Measurements from ENCODE around the gene PLCL1.

The PLCL1 gene

GRCh38 chr2:197964720-197965119 lies 160.3 kb downstream of the PLCL1 start:
- no peak for DNase-seq

- DNase-seq = no peak
Measured at GRCh38 chr2:197965756-197966155, 161.4 kb downstream of the PLCL1 start.

- DNase-seq = no peak
Measured at GRCh38 chr2:197969391-197969893, 165.0 kb downstream of the PLCL1 start.

- DNase-seq = no peak
Measured at GRCh38 chr2:197972061-197972460, 167.7 kb downstream of the PLCL1 start.

GRCh38 chr2:197972587-197972986 lies 168.2 kb downstream of the PLCL1 start:
- DNase-seq = no peak

- no peak for DNase-seq
Measured at GRCh38 chr2:197973772-197974171, 169.4 kb downstream of the PLCL1 start.

- no peak for DNase-seq
Measured at GRCh38 chr2:197975931-197976519, 171.6 kb downstream of the PLCL1 start.

- no peak for DNase-seq
Measured at GRCh38 chr2:197978971-197979370, 174.6 kb downstream of the PLCL1 start.

- DNase-seq = no peak
Measured at GRCh38 chr2:197982565-197982964, 178.2 kb downstream of the PLCL1 start.

GRCh38 chr2:197985029-197985638 lies 180.7 kb downstream of the PLCL1 start:
- no peak for DNase-seq

- DNase-seq = no peak
Measured at GRCh38 chr2:197986977-197987376, 182.6 kb downstream of the PLCL1 start.

GRCh38 chr2:197990356-197990755 lies 186.0 kb downstream of the PLCL1 start:
- DNase-seq = no peak

- no peak for DNase-seq
Measured at GRCh38 chr2:197992482-197993133, 188.2 kb downstream of the PLCL1 start.

- DNase-seq = no peak
Measured at GRCh38 chr2:197993363-197993762, 189.0 kb downstream of the PLCL1 start.

- no peak for DNase-seq
Measured at GRCh38 chr2:197993830-197994229, 189.4 kb downstream of the PLCL1 start.

- no peak for DNase-seq
Measured at GRCh38 chr2:197994751-197995150, 190.4 kb downstream of the PLCL1 start.

- no peak for DNase-seq
Measured at GRCh38 chr2:197996583-197996982, 192.2 kb downstream of the PLCL1 start.

GRCh38 chr2:197997083-197997541 lies 192.7 kb downstream of the PLCL1 start:
- no peak for DNase-seq

GRCh38 chr2:197998702-197999101 lies 194.3 kb downstream of the PLCL1 start:
- no peak for DNase-seq

- DNase-seq = no peak
Measured at GRCh38 chr2:198000417-198000816, 196.0 kb downstream of the PLCL1 start.

GRCh38 chr2:198004173-198004572 lies 199.8 kb downstream of the PLCL1 start:
- no peak for DNase-seq

GRCh38 chr2:198004921-198005829 lies 200.8 kb downstream of the PLCL1 start:
- DNase-seq = no peak

- no peak for DNase-seq
Measured at GRCh38 chr2:198006733-198007132, 202.3 kb downstream of the PLCL1 start.

All from NCI-H1048 (cell line).